ENCODE data around the gene ZFYVE9. TPM values are rescaled to one million over a fixed set of nuclear protein-coding genes. Genes with fewer than 3 reads are reported as not detected.

The ZFYVE9 gene
- total and polyA plus RNA-seq, 9 of the 15 experiments (the other 6 are each of a cell fraction or from before 2014, with no cell fraction given) = 0.52 to 14.4 (median 8.9) TPM

GRCh38 chr1:52102336-52103013 lies 39.4 kb upstream of the ZFYVE9 start:
- no peaks in the 10 kb centered on the region for H3K4me1 ChIP-seq (replicated peaks in 1 of 2; ENCODE audit: control insufficient read depth in 2 of 2, insufficient read depth in 2 of 2, low read length in 2 of 2)
- CTCF ChIA-PET (ENCODE audit: low intra/inter-chr PET ratio) = no interaction called here
- H3K9me1 ChIP-seq (ENCODE audit: control insufficient read depth, insufficient read depth, low read length) = no peaks in the 10 kb centered on the region
- no peaks in the 10 kb centered on the region for H3K9me3 ChIP-seq (replicated peaks; ENCODE audit: control insufficient read depth, insufficient read depth, low read depth, low read length)
- BruUV-seq (replicated peaks) = no TSS peak
- FAIRE-seq (no peak), ATAC-seq (no peak), DNase-seq (ENCODE audit: extremely low read depth in 1 of 4, low spot score in 3 of 4) (no peak)
- H3K27ac ChIP-seq (ENCODE audit: extremely low read depth, low read depth, low read length) = no peak overlapping the region
- H3K4me3 ChIP-seq = no peak overlapping the region
- H4K20me1 ChIP-seq (replicated peaks; ENCODE audit: control insufficient read depth, insufficient read depth, low read length) = no peaks in the 10 kb centered on the region
- H3K79me2 ChIP-seq (ENCODE audit: control insufficient read depth, insufficient read depth, low read length) = no peaks in the 10 kb centered on the region
- no peak overlapping the region for H3K9ac ChIP-seq (ENCODE audit: insufficient read depth in 1 of 2, low read depth in 2 of 2, low read length in 2 of 2)
- H3K27me3 ChIP-seq (ENCODE audit: control insufficient read depth in 2 of 2, insufficient read depth in 2 of 2, low read length in 2 of 2) = no peaks in the 10 kb centered on the region
- intact Hi-C loops (cut with micrococcal nuclease) = no loop called here
- H3K4me2 ChIP-seq (ENCODE audit: insufficient read depth, low read length) = no peak overlapping the region
- POLR2A ChIA-PET = no interaction called here
- TF ChIP-seq ZNF507 (tag; conservative IDR thresholded peaks at IDR 0.05) (no peak), ZFP91 (CRISPR knock-in tag; IDR thresholded peaks at IDR 0.05) (no peak), EP300 (IDR thresholded peaks at IDR 0.05; ENCODE audit: low read length) (no peak), SMC3 (conservative IDR thresholded peaks at IDR 0.05; ENCODE audit: insufficient read depth, low read depth, low read length) (no peak), CEBPG (CRISPR knock-in tag; IDR thresholded peaks at IDR 0.05) (no peak), CEBPG (tag; conservative IDR thresholded peaks at IDR 0.05 in 1 of 2, IDR thresholded peaks at IDR 0.05 in 1 of 2) (peak in 1 of 2 experiments; percentile 28; a peak in 2 of 4 replicates), ERF (CRISPR knock-in tag; IDR thresholded peaks at IDR 0.05) (no peak)
- no peak overlapping the region for H2AFZ ChIP-seq (ENCODE audit: low read depth, low read length)
- 23% methylated on average over 1 of the region's 1 CpG for WGBS (ENCODE audit: insufficient coverage, low coverage, missing lambda C conversion rate)
- no peaks in the 10 kb centered on the region for H3K36me3 ChIP-seq (ENCODE audit: control insufficient read depth, insufficient read depth, low read length)
- in situ Hi-C loops (cut with MboI) = no loop called here

Measured in K562 (cell line).